HG03108 (cell line): ENCODE results near the gene FKBP10.
"Not testable (repeated sequence)": the region's sequence is repeated elsewhere in the genome, so short reads cannot be mapped to it uniquely, and the experiment has no call there.

Experiments used
- ATAC-seq: cut with Tn5 transposase; IDR thresholded peaks from one replicate; pipeline ENCODE4 v1.9.1; 2021; ENCODE audit warnings: moderate library complexity; ENCODE audit not compliant: unreplicated experiment

Gene FKBP10

DNA sequence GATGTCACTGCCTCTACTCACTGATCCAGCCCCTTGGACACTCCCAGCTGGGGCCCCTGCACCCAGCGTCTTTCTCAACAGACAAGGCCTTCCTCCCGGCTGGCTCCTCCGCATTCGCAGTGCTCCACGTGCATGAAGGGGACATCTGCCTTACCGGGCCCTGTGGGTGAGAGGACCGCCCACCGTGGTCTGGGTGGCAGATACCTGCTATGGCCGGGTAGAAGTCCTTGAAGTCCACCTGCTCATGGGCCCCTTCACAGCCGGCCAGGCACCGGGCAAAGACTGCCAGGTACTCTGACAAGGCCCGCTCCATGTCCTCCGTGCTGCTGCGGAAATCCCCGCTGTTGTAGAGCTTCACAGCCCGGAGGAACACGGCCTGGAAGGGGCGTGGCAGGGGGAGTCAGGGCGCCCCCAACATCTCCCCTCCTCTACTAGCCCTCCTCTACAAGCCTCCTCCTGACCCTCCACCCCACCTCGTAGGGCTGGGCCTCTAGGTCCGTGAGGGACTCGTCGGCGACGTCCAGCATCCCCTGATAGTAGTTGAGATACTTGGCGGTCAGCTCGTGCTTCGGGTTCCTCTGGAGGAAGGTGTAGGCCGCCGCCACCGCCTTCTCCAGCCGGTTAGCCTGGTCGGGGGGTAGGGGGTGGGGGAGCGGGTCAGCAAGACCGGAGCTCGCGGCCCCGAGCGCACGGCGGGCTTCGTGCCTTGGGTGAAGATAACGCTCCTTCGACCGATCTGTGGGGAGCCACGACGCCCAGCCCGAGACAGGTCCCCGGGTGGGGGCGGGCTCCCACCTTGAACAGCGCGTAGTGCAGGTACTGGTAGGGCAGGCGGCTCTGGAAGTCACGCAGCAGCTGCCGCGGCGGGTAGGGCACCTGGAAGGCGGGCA lies 1.9 kb upstream of the FKBP10 start:
- ATAC-seq = peak; percentile 8

DNA sequence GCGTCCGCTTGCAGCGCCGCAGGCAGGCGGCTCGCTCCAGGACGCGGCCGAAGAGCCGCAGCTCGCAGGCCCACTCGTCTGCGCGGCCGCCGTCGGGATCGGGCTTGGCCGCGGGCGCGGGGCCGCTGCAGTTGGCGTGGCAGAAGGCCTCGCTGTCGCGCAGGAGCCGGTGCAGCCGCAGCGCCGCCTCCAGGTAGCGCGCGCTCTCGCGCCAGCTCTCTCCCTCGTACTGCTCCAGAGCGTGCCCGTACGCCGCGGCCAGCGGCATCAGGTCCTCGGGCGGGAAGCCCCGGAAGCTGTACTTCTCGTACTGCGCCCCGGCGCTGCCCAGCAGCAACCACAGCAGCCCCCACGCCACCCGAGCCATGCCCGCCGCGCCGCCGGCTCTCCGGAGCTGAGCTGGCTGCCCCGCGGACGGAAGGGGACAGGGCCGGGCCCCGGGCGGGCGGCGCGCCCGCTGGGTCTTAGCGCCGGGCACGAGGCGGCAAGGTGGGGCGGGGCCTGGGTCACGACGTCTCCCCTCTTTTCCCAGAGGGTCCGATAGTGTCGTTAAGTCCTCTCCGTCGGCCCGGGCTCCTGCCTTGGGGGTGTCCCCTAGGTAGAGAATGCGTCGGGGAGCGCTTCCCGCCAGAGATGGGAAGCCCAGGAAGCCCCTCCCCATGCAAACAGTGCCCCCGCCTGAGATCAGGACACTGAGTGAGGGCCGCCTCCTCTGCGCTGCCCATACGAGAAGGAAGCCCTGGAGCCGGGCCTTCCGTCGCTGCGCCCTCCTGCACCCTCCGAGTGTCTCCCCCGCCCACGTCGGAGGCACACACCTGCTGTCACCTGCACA lies 1.0 kb upstream of the FKBP10 start, which contains the start of gene P3H4:
TSS of gene P3H4 (minus strand) at position 401 of the 832 bp plus-strand sequence. CDS start at position 367, 34 bp downstream.
- ATAC-seq = peak; percentile 59

DNA sequence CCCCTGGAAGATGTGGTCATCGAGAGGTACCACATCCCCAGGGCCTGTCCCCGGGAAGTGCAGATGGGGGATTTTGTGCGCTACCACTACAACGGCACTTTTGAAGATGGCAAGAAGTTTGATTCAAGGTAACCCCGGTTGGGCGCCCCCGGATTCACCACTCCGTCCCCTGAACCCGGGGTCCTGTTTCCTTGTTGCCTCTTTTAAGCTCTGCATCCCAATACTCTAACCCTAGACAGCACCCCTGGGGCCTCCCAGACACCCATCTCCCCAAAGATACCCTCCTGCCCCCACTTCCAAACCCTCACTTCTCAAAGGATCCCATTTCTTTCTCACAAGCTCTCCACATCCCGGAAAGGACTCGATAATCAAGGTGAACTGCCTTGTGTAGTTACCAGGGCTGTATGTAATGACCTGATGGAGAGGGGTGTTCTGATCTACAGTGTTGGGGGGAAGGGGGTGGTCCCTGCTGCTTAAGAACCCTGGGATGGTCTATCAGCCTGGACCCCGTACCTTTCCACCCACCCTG lies 412 bp downstream of the FKBP10 start:
- no peak for ATAC-seq

DNA sequence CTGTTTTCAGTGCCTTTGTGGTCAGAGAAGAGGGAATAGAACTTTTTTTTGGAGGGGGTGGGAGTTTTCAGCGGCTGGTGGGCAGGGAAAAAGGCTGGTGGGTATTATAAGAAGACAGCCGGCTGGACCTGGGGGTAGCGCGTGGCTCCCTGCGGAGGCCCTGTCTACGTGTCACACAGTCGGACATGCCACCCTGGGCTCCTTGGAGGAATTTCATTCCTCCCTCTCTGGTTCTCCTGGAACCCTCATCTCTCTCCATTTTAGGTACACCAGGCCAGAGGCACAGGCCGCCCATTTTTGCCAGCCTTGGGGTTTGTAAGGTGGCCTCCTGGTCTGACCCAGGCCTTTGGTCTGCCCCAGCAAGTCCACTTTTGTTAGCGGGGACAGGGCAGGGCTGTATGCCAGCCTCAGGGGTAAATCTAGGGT lies 908 bp downstream of the FKBP10 start:
- no peak for ATAC-seq

DNA sequence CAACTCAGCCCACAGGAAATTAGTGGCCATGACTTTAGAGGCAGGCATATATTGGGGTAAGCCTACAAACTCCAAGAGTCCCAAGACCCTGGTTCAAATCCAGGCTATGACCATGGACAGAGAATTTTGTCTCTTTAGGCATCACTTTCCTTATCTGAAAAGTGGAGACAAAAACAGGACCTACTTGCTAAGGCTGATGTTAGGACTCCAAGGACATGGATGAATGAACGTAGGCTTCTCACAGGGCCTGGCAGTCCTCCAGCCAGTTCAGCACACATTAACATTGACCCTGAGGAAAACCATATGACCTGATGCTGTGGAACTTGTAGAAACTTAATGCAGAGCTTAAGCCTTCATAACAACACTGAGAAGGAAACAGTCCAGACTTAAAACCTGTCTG lies 1.4 kb downstream of the FKBP10 start:
- ATAC-seq = no peak

DNA sequence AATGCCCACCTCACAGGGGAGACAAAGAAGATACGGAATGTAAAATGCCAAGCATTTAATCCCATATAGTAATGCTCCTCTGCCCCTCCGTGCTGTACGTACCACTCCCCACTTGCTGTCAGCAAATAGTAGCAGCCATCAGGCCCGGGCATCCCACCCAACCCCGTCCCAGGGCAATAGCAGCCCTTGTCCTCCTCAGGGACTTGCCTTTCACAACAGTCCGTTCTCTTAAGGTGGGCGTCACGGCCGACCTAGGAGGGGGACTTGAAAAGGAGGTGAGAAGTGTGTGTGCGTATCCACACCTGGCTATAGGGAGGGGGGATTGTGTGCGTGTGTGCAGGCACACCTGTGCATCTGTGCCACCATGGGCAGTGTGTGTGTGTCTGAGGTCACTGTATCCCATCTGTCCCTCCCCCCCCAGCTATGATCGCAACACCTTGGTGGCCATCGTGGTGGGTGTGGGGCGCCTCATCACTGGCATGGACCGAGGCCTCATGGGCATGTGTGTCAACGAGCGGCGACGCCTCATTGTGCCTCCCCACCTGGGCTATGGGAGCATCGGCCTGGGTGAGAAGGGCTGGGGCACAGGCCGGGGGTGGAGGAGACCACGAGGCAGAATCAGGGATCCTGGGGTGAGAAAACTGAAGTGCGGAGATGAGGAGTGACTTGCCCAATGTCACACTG lies 4.0 kb downstream of the FKBP10 start:
- ATAC-seq = no peak

DNA sequence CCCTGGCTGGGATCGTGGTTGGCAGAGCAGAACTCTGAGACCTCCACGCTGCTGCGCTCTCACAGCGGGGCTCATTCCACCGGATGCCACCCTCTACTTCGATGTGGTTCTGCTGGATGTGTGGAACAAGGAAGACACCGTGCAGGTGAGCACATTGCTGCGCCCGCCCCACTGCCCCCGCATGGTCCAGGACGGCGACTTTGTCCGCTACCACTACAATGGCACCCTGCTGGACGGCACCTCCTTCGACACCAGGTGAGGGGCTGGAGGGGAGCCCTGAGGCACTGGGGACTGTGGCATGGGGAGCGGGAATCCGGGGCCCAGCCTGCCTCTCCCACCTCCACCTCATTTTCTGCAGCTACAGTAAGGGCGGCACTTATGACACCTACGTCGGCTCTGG lies 5.2 kb downstream of the FKBP10 start:
- no peak for ATAC-seq

DNA sequence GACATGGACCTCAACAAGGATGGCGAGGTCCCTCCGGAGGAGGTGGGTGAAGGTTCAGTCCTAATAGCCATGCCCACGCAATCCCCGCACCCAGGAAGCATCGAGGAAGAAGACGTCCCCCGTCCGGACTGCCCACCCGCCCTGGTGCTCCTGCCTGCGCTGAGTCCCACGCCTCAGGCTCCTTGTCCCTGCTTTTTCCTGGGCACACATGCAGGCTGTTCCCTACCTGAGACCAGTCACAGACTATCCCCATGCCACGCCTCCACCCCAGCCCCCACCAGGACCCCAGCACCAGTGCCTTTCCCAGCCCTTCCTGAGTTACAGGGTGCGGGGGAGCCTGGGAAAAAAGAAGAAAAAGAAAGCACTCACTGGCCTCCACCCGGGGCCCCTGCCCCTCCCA lies 9.0 kb downstream of the FKBP10 start:
- ATAC-seq = no peak

DNA sequence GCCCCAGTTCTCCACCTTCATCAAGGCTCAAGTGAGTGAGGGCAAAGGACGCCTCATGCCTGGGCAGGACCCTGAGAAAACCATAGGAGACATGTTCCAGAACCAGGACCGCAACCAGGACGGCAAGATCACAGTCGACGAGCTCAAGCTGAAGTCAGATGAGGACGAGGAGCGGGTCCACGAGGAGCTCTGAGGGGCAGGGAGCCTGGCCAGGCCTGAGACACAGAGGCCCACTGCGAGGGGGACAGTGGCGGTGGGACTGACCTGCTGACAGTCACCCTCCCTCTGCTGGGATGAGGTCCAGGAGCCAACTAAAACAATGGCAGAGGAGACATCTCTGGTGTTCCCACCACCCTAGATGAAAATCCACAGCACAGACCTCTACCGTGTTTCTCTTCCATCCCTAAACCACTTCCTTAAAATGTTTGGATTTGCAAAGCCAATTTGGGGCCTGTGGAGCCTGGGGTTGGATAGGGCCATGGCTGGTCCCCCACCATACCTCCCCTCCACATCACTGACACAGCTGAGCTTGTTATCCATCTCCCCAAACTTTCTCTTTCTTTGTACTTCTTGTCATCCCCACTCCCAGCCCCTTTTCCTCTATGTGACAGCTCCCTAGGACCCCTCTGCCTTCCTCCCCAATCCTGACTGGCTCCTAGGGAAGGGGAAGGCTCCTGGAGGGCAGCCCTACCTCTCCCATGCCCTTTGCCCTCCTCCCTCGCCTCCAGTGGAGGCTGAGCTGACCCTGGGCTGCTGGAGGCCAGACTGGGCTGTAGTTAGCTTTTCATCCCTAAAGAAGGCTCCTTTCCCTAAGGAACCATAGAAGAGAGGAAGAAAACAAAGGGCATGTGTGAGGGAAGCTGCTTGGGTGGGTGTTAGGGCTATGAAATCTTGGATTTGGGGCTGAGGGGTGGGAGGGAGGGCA lies 9.7 kb downstream of the FKBP10 start:
- no peak for ATAC-seq

DNA sequence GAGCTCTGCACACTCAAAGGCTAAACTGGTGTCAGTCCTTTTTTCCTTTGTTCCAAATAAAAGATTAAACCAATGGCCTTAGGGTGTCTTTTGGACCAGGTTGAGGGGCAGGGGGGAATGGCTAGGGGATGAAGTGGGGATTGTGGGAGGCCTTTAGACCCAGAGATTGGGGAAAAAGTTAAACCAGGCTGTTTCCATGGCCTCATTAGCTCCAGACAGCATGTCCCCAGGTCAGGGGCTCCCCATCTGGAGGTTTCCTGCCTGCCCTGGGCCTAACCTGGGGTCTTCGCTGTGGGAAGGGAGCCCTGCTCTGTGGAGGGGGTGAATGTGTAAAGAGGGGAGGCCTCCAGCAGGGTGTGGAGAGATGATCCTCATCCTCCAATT lies 10.3 kb downstream of the FKBP10 start:
- no peak for ATAC-seq

DNA sequence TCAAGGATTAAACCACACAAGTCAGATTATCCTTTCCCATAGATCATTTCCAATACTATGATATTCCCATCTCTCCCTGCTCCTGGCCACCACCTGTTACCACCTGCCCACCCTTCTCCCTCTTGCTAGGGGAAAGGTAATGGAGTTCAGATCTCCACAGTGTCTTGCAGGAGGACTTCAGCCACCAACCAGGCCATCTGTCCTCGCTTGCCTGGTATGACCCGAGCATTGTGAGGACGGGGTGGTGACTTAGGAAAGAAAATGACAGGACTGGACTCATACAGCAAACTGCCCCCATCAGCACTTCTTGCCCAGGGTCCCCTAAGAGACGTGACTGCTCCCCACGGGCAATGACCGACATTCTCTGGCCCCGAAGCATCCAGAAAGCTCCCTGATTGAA lies 10.8 kb downstream of the FKBP10 start:
- ATAC-seq = no peak

DNA sequence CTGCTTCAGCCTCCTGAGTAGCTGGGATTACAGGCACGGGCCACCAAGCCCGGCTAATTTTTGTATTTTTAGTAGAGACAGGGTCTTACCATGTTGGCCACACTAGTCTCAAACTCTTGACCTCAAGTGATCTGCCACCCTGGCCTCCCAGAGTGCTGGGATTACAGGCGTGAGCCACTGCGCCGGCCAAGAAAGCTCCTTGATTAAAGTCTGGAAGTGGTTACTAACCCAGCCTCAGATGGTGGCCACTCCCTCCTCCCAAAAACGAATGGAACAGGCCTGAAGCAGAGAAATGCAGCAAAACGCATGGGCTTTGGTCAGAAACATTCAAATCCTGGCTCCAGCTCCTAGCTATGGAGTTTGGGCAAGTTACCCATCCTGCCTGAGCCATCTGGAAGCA lies 11.3 kb downstream of the FKBP10 start:
- ATAC-seq = no peak

DNA sequence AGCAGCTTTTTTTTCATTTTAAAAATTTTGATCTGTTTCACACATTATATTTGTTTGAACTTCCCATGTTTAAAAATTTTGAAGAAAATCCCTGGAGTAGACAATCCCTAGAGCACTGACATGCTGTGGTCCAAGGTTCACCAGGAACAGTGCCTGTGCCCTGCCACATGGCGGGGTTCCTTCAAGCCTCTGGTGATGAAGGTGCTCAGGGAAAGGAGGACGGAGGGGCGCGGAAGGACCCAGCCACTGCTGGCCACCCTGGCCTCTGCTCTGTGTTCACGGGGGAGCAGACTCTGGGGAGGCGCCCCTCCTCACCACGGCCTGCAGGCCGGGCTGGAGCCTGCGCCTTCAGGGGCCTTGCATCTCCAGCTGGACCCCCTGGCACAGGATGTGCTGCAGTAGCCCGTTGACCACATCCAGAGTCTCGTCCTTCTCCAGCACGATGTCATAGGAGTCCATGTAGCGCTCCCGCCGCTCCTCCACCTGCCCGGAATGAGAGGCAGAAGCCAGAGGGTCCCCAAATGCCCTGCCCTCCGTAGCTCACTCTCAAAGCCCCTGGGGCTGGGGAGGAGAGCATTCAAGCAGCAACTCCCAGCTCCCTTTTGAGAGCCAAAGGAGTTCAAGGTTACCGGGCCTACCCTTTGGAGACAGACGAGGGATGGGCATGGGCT lies 12.5 kb downstream of the FKBP10 start:
- no peak for ATAC-seq

DNA sequence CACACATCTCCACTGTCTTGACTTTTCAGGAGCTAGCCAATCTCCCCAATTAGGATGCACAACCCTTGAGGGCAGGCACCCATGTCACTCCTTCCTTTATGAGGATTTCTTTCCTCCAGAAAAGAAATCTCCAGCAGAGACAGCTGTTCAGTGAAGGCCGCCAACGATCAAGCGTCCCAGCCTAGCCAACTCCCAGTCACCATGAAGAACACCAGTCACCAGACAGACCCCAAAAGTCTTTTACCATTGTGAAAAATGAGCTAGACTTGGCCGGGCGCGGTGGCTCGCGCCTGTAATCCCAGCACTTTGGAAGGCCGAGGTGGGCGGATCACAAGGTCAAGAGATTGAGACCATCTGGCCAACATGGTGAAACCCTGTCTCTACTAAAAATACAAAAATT lies 17.2 kb downstream of the FKBP10 start:
- not testable (repeated sequence) for ATAC-seq

DNA sequence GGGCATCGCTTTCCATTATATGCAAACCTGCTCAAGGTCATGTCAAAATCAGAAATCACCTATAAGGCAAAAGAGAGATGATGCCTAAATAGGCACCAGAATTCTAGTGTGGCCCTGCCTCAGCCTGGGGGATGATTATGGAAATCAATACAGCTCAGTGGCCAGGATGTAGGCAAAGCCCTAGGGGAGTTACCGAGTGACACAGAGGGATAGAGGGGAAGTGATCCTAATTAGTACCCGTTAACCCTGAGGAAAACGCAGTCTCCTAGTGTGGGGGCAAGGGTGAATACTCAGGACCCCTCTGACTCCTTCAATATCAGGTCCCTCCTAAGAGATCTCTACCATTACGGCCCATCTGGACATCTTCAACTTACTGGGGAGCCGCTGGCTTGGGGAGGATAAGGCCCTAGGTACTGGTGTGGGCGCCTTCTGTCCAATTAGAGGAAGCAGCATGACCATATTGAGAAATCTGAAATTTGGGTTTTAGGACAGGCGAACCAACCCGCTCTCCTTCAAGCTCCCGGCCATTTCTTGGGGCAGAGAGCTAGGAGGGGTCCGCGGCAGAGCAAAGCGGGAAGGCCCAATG lies 22.5 kb downstream of the FKBP10 start:
- ATAC-seq = peak; percentile 22

DNA sequence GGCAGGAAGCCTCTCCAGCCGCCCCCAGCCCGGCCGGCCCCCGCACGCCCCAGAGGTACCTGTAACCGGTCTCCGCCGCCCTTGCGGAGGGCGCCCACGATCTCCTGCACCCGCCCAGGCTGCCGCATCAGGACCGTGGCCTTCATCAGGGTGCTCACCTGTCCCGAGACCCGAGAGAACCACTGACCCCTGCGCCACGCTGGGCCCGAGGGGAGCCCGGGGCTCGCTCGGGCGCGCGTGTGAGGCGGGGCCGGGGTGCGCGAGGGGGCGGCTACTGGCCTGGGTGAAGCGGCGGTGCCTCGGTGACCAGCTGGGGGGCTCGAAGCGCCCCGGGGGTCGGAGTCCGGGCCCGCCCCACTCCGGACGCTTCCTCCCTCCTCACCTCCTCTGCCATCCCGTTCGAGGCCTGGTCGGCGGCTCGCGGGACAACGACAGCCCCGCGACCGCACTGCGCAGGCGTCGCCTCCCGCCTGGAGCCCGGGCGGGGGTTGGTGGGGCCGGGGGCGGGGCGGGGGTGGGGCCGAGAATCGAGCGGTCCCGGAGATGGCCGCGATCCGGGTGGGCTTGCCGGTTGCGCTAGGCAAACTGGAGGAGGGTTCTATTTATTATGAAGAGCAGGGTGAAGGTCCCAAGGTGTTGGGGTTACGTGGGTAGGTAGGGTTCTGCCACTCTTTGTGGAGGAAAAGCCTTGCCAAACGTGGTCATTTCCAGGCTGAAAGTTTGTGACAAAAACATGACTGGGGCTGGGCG lies 23.2 kb downstream of the FKBP10 start, which contains the start of gene NT5C3B:
TSS of gene NT5C3B (minus strand) at position 433 of the 750 bp plus-strand sequence. CDS start at position 394, 39 bp downstream.
- peak; percentile 65 for ATAC-seq

DNA sequence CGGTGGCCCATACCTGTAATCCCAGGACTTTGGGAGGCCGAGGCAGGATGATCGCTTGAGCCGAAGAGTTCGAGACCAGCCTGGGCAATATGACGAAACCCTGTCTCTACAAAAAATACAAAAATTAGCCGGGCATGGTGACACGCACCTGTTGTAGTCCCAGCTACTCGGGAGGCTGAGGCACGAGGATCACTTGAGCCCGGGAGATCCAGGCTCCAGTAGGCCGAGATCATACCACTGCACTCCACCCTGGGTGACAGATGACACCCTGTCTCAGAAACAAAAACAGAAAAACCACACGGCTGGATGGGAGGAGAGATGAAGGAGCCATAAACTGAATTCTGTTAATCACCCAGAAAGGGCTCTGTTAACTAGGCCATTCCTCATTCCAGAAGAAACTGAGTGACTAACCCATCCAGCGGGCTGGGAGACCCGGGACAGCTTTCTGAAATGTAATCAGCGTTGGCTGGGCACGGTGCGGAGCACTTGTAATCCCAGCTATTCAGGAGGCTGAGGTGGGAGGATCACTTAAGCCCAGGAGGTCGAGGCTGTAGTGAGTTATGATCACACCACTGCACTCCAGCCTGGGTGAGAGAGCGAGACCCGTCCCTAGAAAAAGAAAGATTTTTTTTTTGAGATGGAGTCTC lies 23.9 kb downstream of the FKBP10 start:
- no peak for ATAC-seq
